C4-2B (cell line): ENCODE results near the gene IQGAP2.

ENCODE experiments used
- ZFX ChIP-seq: fragments of 450-650 bp; IDR thresholded peaks from 2 replicates; pipeline ENCODE4 v1.6.1; 2017
- TF ChIP-seq, protein P1 (sequence below): fragments of 450-650 bp; conservative IDR thresholded peaks from 2 replicates; pipeline ENCODE4 v1.5.1; 2017; ENCODE audit warnings: mild to moderate bottlenecking

- TF ChIP-seq, protein P1, sequence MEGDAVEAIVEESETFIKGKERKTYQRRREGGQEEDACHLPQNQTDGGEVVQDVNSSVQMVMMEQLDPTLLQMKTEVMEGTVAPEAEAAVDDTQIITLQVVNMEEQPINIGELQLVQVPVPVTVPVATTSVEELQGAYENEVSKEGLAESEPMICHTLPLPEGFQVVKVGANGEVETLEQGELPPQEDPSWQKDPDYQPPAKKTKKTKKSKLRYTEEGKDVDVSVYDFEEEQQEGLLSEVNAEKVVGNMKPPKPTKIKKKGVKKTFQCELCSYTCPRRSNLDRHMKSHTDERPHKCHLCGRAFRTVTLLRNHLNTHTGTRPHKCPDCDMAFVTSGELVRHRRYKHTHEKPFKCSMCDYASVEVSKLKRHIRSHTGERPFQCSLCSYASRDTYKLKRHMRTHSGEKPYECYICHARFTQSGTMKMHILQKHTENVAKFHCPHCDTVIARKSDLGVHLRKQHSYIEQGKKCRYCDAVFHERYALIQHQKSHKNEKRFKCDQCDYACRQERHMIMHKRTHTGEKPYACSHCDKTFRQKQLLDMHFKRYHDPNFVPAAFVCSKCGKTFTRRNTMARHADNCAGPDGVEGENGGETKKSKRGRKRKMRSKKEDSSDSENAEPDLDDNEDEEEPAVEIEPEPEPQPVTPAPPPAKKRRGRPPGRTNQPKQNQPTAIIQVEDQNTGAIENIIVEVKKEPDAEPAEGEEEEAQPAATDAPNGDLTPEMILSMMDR = no peak
- no peak for TF ChIP-seq ZFX
Measured at GRCh38 chr5:76475936-76476335, 72.9 kb downstream of the IQGAP2 start.
